Measurements from ENCODE around the gene CCDC69.

The CCDC69 gene

DNA sequence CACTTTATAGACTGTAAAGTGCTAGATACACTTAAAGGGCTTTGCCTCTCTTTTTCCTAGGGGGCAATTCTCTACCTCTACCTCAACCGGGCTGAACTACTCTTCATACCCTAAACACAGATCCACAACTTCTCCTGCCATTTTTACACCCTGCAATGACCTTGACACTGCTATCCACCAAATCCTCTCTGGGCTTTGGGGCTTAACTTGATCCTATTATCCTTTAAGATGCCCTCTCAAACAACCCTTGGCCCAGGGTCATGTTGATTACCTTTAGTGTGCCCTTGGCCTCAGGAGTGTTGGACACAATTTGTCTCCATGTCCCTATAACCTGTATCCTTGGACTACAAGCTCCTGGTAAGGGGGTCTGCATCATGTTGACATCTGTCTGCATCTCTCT is 85.8 kb downstream of the CCDC69 start:
- no peak for DNase-seq

DNA sequence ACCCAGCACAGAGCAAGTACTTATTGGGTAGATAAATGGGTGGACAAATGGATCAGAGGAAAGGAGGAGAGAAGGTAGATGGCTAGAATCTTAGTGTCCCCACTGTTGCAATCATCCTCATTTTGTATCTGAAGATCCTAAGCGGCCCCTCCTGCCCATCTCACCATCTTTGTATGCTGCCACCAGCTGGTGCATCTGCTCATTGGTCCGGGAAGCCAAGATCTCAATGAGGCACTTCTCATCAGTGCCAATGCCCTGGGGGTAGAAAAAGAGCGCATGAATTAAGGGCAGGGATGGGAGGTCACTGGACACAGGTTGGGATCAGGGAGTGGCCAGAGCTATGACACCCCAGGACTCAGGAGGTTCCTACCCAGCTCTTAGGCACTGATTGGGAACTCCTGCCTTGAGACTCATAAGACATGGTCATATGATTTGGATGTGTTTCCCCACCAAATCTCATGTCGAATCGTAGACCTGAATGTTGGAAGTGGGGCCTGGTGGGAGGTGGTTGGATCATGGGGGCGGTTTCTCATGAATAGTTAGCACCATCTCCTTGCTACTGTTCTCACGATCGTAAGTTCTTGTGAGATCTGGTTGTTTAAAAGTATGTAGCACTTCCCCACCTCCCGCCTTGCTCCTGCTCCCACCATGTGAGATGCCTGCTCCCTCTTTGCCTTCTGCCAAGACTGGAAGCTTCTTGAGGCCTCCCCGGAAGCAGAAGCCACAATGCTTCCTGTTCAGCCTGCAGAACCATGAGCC is 86.6 kb downstream of the CCDC69 start:
- DNase-seq = no peak

DNA sequence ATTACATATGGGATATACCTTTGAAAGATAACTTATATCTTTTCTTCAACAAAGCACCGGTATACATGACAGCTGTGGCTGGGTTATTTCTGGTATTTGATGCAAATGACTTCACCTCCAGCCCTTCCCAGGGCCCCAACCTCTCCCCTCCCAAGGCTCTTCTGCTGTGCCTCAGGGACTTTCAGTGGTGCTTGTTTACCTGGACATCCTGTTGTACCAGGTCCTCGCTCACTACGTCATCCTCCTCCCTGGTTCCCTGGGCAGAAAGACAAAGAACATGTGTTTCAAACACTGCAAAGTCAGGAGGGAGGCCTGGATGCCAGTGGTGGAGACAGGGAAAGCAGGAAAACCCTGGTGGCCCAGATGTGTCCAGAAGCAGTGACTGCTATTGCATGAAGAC is 89.7 kb downstream of the CCDC69 start:
- no peak for DNase-seq

- DNase-seq = no peak
Observed at GRCh38 chr5:151132963-151133362, 90.9 kb downstream of the CCDC69 start.
